Eye (tissue), 1 donor: ENCODE data around the gene CFHR5.
"Not testable (repeated sequence)": the region's sequence is repeated elsewhere in the genome, so short reads cannot be mapped to it uniquely, and the experiment has no call there.

ENCODE experiments used
- DNase-seq: peaks from one replicate; pipeline ENCODE4 v3.0.0-alpha.2; 2015

The CFHR5 gene

GRCh38 chr1:197024460-197024859 is 47.1 kb downstream of the CFHR5 start:
- DNase-seq: no peak

GRCh38 chr1:197027359-197027758 is 50.0 kb downstream of the CFHR5 start:
- DNase-seq: no peak

- no peak for DNase-seq
Observed at GRCh38 chr1:197029749-197030148, 52.4 kb downstream of the CFHR5 start.

- DNase-seq: not testable (repeated sequence)
Observed at GRCh38 chr1:197034631-197035339, 57.4 kb downstream of the CFHR5 start.

- DNase-seq: no peak
Observed at GRCh38 chr1:197036861-197037260, 59.5 kb downstream of the CFHR5 start.

- DNase-seq: no peak
Observed at GRCh38 chr1:197041486-197042353, 64.4 kb downstream of the CFHR5 start.

- no peak for DNase-seq
Observed at GRCh38 chr1:197042676-197043341, 65.5 kb downstream of the CFHR5 start.

GRCh38 chr1:197049100-197049499 is 71.7 kb downstream of the CFHR5 start:
- no peak for DNase-seq
